Astrocyte (in vitro differentiated cells and primary cell): ENCODE measurements around the gene LILRA1.

ENCODE experiments used
- CTCF ChIP-seq: IDR thresholded peaks from 2 replicates; pipeline ENCODE4 v1.5.1; 2011; ENCODE audit warnings: low read depth, mild to moderate bottlenecking, inconsistent platforms, low read length, moderate library complexity; ENCODE audit not compliant: insufficient read depth
- EZH2 ChIP-seq: IDR thresholded peaks from 2 replicates; pipeline ENCODE4 v1.6.1; 2012; ENCODE audit warnings: mild to moderate bottlenecking, low read length, inconsistent platforms; ENCODE audit not compliant: insufficient read depth

- TF ChIP-seq CTCF (no peak), EZH2 (no peak)
Observed at GRCh38 chr19:54594737-54595136, 1.3 kb downstream of the LILRA1 start.
